Stimulated activated CD4-positive, alpha-beta T cell treated with anti-CD3 and anti-CD28 coated beads, Interleukin-12 subunit alpha, Interleukin-12 subunit beta, amount 100 ng/mL, for 48 hours (primary cell): Measurements from ENCODE around the gene IL36B.

Experiments used
- DNase-seq, 3 donors: peaks; one replicate each; pipeline ENCODE4 v3.0.0-alpha.2; 2020; ENCODE audit warnings: low read depth in 2 of 3, low spot score in 1 of 3

IL36B gene

DNA sequence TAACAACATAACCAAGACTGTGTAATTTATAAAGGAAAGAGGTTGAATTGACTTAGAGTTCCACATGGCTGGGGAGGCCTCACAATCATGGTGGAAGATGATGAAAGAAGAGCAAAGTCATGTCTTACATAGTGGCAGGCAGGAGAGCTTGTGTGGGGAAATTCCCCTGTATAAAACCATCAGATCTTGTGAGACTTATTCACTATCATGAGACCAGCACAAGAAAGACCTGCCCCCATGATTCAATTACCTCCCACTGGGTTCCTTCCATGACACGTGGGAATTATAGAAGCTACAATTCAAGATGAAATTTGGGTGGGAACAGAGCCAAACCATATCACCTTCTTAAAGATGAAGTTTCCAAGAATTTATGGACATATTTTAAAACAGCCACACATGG is 3.9 kb upstream of the IL36B start:
- no peak for DNase-seq

DNA sequence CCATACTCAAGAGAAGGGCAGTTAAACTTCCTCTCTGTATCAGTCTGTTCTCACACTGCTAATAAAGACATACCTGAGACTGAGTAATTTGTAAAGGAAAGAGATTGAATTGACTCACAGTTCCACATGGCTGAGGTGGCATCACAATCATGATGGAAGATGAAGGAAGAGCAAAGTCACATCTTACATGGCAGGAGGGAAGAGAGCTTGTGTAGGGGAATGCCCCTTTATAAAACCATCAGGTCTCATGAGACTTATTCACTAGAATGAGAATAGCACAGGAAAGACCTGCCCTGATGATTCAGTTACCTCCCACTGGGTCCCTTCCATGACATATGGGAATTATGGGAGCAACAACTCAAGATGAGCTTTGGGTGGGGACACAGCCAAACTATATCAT is 1.4 kb upstream of the IL36B start:
- no peak for DNase-seq

DNA sequence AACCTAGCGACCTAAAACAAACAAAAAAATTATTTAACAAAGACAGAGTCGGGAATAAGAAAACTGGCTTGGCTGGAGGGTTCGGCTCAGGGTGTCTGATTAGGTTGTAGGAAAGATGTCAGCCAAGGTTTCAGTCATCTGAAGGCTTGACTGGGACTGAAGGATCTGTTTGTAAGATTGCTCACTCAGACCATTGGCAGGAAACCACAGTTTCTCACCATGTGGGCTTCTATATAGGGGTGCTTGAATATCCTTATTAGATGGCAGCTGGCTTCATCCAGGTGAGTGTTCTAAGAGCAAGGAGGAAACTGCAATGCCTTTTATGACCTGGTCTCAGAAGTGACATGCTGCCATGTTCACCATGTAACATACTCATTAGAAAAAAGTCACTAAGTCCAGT is 999 bp upstream of the IL36B start:
- no peak for DNase-seq

DNA sequence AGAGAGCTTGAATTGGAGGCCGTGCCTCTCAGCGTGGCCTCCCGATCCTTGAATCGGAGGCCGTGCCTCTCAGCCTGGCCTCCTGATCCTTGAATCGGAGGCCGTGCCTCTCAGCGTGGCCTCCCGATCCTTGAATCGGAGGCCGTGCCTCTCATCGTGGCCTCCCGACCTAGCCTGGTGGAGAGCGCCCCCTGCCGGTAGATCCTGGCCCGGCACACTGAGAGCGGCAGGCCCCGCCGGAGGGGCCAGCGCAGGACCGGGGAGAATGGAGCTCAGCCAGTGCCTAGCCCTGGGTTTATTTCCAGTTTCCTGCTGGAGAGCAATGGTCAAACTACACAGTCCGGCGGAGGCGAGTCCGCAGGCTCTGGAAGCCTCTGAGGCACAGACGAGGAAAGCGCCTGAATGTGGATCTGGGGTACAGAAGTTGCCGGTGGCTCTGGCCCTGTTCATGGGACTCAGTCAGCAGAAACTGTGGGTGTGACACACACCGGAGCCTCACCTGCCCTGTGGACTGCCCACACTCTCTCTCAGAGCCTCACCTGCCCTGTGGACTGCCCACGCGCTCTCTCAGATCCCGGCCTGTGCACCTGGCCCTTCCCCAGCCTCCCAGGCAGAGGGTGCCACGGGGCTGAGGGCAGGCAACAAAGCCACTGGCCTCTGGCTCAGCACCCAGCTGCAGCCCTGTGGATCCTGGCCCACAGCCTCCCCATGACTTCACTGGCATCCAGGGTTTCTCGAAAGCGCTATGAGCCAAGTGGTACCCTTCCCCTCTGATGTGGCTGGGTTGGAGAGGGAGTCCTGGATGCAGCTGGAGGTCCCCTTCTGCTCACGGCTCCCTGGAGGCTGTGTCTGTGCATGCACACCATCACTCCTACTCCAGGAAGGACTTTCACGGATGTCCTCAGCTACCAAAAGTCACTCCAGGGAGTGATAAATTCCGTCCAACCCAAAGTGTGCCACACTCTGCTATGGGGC is 1.5 kb downstream of the IL36B start:
- no peak for DNase-seq

DNA sequence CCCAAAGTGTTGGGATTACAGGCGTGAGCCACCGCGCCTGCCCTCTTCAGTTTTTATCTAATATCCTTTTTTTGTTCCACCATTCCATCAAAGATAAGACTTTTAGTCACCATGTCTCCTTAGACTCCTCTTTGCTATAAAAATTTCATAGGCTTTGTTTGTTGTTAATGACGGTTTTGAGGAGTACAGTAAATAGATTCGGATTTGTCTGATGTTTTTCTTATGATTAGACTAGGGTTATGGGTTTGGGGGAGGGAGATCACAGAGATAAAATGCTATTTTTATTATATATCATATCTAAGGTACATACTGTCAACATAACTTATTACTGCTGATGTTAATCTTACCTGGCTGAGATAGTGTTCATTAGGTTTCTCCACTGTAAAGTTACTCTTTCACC is 6.2 kb downstream of the IL36B start:
- DNase-seq, result no peak

DNA sequence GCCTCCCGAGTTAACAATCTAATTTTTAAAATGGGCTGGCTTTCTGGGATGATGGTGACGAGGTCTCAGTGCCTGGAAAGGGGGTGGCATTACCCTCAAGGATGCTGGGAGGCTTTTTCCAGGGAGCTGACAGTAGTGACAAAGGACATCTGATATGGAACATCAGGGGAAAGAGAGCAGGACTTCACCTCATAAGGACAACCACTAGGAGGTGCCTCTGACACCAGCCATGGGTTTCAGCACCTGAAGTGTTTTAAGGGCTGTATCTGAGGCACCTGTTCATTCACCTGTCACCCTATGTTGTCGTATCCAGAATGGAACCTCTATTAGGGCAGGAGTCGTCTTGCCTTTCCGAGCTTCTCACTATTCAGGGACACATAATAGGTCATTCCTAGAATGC is 10.8 kb downstream of the IL36B start:
- no peak for DNase-seq

DNA sequence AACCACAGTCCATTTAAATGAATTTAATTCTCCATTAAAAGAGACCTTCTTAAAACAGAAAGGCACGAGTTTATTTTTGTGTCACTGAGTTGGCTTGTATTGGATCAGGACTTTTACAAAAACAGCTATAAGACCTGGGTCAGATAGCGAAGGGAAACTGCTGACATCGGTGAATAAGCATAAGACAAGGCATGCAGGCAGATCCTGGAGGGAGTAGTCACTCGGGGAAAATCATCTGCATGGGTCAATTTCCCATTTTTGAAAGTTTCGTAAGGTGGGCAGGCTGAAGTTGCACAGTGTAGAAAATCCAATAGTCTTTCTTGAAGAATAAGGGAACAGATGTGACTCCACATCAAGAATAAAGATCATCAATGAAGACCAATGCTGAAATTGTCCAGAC is 12.9 kb downstream of the IL36B start:
- DNase-seq, result no peak

DNA sequence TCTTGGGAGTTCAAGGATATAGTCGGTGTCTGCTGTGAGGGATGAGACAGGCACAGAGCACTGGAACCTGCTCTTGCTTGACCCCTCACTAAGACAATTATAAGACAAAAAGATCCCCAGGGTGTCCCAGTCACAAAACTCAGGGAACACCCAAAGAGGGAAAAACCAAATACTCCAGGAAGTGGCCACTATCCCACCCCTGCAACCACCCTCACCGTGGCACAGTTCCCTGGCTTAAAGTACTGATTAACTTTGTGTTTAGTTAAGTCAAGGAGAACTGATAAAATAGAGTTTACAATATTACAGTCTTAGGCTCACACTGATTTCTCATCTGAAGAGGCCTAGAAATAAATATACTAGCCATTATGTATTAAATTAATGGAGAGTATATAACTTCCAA is 13.5 kb downstream of the IL36B start:
- no peak for DNase-seq

DNA sequence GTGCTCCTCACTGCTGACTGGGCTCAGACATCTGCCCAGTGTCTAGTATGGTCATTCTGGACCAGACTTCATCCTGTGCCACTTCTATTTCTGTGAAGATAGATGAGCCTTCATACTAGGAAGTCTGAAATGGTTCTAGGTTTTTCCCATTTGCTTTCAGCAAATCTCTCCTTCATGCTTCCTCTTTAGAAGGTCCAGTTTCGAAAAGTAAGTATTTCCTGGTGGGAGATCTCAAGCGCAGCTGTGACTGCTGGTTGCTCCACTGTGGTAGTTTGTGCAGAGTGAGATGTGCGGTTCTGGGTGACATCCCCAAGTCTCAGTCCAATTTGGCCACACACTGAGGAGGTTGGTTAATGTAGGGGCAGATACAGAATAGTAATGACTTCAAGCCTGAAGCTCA is 14.4 kb downstream of the IL36B start:
- no peak for DNase-seq

DNA sequence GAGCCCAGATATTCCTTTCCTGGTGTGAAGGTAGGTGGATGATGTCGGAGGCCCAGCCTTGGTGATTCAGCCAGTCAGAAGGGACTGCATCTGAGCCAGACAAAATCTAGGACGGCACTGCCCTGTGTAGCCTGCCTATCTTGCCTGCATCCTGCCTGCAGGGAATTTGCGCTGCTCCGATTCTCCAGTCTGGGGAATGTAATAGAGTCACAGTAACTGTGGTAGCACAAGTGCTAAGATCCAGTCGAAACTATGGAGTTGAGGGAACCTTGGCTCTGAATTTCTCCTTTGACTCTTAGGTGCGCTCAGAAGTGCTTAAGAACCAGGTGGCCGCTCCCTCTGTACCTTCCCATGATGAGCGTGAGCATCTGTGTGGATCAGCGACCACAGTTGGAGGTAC is 15.9 kb downstream of the IL36B start:
- DNase-seq, result no peak

DNA sequence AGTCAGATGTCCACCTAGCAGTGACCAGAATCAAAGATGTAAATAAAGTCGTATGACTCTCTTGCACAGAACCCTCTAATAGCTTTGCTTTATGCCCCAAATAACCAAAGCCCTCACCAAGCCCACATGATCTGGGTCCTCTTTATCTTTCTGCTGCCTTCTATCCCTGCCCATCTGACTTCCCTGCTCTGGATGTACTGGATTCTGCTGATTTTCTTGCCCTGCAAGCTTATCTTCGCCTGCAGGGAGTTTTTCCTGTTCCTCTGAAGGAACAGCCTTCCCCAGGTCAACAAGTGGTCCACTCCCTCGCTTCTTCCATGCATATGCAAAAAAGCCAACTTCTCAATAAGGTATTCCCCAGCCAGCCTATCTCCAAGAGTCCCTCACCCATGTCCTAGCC is 18.7 kb downstream of the IL36B start:
- no peak for DNase-seq

DNA sequence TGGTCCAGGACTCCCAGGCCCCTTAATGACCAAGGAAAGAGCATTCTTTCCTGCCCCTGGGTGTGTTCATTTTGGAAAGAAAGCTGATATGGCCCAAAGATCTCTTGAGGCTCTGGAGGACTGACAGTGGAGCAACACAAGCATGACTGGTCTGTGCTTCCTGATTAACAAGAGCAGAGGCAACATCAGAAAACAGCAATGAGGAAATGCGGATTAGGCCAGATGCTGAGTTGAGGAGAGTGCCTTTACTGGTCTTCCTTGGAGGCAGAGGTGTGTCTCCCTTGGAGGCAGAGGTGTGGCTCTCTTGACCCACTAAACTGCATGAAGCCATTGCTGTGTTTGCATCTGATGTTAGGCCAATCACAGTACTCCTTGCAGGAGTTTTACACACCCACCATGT is 19.9 kb downstream of the IL36B start:
- no peak for DNase-seq

DNA sequence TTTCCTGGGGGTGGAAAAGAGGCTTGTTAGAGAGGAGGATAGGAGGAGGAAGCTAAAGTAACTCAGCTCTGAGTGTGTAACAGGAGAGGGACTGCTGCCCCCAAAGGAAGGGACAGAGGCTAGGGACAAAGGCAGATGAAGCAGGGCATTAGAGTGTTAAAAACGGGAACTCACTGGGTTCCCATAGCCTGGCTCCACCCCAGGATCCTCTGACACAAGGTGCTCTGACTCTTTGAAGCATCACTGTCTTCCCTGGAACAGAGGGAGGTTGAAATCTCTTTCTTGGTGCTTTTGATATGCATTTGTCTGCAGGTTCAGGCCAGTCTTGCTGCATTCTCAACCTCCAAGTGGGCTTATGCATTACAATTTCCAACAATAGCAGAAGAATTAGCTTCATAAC is 24.6 kb downstream of the IL36B start:
- no peak for DNase-seq

DNA sequence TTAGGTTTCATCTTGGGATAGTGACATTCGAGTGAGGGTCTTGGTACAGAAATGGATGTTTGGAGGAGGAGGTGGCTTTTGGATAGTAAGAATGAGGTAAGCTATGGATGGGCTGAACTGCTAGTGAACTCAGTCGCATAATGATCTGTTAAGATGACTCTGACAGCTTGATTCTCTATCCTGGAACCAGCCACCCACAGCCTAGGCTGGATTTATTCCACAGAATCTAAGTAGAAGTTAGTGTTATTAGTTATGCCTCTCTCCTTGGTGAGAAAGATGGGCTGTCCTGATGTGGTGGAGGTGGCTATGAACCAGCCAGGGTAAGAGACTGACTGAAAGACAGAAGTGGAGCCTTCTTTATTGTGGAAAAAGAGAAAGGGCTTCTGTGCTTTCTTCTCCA is 25.0 kb downstream of the IL36B start:
- no peak for DNase-seq

DNA sequence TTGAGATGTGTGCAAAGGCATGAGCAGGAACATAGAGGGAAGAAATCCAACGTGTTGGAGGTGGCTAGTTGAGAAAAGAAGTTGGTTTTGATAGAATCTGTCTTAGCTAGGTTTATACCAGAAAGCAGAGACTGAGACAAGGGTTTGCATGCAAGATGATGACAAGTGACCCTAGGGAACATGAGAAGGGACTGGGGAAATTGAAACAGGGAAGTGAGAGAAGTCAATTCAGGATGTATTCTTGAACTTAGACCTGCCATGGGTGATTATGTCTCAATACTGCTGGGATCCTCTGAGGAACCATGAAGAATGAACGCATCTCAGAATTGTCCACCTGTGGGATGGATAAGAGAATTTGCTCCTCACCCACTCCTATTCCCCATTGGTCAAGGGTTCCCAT is 26.9 kb downstream of the IL36B start:
- DNase-seq, result no peak

DNA sequence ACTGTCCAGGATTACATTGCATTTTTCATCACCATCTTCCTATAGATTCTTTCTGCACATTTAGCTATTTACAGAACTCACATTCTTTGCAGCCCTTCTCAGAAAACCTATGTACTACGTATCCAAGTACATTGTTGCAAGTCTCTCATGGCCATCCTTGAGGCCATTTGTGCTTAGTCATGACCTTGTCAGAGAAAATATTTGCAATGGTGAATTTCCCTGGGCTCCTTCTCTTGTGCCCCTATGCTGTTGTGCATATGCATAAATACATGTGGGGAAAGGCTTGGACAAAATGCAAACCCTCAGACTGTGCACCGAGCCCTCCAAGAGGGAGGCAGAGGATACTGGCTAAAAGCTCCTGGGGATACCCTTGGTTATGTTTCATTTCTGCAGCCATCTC is 27.9 kb downstream of the IL36B start:
- DNase-seq, result no peak

DNA sequence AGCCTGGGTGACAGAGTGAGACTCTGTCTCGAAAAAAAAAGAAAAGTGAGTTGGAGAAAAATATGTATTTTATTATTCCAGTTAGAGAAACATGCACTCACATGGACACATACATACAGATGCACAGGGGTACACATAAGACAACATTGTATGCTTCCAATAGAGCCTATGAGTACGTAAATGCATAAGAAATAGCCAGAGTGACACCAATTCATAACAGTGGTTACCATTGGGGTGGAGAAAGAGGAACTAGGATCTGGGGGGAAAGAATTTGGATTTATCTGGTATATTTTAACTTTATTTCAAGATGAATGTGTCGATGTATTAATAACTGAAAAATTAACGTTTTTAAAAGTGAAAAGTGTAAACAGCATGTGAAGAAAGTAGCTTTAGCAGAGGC is 31.4 kb downstream of the IL36B start:
- DNase-seq, result no peak

DNA sequence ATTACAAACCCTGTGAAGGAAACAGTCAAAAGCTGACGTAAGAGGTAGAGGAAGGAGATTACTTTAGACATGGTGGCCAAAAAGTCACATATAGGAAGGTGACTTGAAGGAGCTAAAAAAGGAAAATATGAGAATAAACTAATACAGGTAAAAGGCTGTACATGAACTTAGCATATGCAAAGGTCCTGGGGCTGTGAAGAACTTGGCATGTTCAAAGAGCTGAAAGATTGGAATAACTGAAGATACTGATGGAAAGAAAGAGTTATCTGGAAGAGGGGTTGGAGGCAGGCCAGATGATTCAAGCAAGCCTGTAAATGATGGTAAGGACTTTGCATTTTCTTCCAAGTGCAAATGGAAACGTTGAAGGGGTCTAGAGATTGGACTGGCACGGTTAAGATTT is 34.2 kb downstream of the IL36B start:
- no peak for DNase-seq

DNA sequence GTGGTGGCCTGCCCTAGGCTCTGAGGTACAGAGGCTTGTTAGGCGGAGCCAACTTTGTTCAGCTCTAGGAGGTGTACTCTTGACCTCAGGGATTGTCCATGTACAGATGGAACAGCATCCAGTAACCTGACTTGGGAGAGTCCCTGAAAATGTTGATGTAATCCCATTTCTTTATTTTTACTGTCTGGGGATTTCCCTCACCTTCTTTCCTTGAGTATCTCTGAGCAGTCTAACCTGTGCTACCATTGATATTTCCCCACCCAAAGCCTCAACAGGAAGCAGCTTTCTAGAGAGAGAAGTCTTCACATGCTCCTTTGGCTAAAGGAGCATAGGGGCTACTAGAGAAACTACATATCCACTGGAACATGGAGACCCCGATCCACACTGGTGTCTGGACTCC is 37.0 kb downstream of the IL36B start:
- no peak for DNase-seq

DNA sequence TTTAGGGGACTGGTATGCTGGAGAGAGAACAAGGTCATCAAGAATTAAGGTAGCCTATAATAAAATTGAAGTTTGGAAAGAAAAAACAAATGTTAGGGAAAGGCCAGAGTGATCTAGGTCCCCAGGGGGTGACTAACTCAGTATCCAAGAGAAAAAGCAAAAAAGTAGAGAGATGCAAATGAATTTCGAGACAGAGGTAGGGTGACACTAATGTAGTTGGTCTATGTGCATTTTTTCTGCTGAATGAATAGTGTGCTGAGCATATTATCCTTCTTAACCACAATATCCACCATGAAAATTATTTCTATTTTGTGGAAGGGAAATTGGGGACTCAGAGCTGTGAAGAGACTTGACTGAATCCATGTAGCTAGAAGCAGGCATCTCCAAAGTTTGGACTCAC is 37.6 kb downstream of the IL36B start:
- no peak for DNase-seq

DNA sequence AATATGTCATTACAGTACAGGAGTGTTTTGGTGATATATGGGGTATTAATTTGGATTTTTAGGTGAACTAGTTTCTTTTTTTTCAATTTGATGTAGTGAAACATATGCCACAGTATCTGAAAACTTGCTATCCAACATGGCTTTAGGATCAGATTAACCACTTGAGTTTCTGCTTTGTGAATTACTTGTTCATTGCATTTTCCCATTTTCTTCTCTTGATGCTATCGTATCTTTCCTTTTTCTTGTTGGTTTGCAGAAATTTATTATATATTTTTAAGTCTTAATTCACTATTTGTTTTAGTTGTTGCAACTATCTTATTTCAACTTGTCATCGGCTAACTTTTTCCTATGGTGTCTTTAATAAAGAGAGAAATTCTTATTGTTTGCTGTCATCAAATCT is 38.6 kb downstream of the IL36B start:
- no peak for DNase-seq

DNA sequence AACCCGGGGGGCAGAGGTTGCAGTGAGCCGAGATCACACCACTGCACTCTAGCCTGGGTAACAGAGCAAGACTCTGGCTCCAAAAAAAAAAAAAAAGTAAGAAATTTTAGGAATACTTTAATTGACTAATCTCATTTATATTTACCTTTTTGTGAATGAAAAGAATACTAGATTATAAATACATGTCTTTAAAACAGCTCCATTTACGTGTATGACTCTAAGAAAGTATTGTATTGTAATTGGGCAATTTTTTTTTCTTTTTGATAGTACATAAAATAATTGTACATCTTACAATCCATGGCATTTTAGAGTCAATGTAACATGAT is 39.4 kb downstream of the IL36B start:
- DNase-seq, result no peak
